ENCODE measurements around the gene FAM3B.

Gene FAM3B

DNA sequence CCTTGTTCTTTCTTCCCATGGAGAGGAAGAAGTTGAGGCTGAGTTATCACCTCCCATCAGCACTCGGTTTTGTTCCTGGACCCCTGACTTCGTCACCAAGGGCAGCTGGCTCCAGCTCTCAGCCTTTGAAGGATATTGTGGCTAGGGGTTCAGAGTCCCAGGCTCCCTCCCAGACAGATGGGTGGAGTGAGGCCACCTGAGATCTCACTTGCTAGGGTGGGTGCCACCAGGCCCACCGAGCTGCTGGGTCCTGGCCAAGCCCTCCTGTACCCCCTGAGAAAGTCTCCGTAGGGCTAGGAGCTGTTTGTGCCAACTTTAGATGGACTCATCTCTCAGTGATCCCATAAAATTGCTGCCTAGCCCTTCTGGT, 52.1 kb downstream of the FAM3B start:
- DNase-seq (ENCODE audit: low read depth in 2 of 2), result no peak

DNA sequence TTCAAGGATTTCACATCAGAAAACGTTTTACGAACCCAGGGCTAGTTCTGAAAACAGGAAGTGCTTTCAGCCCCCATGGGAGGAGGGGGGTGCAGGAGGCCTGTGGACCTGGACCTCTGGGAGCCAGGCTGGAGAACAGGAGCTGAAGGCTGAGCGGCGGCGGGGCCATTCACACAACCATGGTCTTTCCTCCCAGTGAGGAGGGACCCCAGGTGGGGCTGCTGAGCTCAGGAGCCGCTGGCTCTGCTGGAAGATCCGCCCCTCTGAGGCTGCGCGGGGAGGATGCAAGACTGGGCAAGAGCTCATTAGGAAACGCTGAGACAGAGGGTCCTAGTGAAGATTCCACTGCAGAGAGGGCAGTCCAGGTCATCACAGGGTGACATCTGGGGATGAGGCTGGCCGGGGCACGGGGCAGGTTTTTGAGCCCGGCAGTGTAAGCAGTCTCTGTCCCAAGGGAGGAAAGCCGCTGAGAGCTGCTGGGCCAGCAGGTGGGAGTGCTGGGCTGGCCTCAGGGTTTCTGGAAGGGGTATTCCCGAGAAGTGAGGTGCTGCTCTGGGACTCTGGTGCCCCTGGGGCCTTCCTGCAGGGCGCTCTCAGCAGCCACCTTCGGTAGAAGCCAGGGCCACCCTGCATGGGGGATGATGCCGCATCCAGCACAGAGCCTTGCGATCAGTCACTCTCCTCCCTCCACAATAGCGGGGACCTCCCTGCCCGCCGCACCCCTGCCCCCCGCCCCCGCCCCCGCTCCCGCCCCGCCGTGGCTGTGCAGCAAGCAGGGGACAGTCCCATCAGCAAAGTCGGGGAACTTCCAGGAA, 52.7 kb downstream of the FAM3B start:
- no peak for DNase-seq (ENCODE audit: low read depth in 2 of 2)

DNA sequence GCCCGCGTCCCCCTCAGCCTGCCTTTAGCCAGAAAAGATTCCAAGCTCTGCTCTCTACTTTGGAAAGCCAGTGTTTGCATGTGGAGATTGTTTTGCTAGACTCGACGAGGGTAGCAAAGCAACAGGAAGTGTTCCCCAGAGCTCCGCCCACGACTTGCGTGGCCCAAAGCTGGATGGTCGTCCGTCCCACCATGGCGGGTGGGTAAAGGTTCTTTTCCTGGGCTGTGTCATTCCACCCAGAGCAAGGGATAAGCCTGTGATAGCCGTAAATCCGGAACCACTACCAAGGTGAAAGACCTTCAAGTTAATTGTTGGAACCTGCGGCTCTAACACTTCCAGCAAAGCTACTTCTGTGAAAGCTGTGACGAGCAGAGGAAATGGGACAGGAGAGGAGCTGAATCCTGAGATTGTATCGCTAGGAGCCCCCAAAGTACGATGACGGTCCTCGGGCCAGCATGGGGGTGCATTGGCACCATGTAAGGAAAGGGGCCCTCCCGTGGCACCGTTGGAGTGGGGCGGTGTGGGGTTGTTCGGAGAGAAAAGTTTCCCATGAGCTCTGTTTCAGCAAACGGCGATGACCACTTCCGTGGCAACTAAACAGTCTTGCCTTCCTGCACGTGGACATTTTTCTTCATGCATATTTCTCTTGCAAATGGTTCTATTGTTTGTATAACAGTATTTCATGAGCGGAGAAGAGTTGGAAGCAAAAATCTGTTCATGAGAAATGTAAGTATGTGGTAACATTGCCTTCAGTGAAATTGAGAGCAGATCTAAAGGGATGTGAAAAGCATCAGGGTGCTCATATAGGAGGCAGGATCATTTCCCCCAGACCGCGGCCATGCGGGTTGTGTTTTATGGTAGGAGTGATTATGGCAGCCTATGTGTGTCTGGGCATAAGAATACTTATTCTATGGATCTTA, 53.6 kb downstream of the FAM3B start:
- no peak for DNase-seq (ENCODE audit: low read depth in 2 of 2)

DNA sequence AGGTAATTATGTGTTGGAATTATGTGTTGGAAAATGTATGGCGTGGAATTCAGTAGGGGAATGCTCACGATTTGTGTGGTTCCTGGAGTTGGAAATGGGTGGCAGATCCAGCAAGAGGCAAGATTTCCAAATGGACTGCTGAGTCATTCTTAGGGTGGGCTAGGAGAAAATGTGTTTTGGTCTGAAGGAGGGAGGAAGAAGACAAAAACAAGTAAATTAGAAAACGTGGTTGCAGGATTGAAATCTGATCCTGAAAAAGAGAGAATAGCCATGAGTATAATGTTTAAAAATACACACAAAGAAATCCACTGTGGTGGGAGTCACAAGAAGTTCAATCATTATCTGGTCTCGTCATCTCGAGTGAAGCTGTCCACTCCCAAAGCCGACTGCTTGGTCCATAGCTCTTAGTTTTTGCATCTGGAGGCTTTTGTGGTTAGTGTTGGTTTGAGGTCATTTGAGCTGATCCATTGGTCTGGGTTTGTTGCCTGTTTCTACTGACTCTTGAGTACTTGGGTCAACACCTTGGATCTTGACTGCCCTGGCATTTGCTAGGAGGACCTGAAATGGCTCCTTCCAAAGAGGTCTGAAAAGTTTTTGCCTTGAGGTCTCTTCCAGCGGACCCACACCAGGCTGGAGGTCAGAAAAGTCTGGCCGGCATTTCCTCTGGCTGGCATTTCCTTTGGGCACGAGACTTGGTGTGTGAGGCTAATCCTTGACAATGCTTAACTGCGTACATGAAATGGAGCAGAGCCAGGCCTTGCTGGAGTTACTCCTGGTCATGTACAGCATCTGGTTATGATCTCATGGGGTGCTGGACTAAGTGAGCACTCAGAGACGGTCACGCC, 54.5 kb downstream of the FAM3B start:
- no peak for DNase-seq (ENCODE audit: low read depth in 2 of 2)

DNA sequence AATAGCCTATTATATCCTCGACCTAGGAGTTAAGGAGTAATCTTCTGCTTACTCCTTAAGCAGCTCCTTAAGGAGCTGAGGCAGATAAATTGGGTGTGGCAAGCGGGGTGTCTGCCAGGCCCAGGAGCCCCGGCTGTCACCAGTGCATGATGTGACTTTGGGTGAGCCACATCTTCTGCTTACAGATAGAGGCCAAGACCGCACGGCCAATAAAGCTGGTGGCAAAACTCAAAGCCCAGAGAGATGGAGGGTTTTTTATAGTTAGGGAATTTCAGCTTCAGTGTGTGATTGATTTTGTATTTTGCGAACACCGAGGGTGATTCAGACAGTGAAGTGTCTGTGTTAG, 55.1 kb downstream of the FAM3B start:
- DNase-seq (ENCODE audit: low read depth in 2 of 2), result no peak

DNA sequence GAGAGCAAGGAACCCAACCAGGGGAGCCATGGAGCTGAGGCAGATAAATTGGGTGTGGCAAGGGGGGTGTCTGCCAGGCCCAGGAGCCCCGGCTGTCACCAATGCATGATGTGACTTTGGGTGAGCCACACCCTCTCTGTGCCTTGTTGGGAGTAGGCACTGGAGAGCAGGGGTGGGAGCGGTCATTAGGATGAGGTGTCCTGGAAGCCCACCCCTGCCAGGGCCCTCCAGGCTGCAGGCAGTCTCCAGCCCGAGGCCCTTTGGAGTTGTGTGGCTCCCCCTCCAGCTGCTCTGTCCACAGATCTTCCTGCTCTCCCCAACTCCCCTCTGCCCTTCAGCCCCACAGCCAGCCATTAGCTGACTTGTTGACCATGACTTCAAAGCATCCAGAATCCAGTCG, 56.7 kb downstream of the FAM3B start:
- no peak for DNase-seq (ENCODE audit: low read depth in 2 of 2)

DNA sequence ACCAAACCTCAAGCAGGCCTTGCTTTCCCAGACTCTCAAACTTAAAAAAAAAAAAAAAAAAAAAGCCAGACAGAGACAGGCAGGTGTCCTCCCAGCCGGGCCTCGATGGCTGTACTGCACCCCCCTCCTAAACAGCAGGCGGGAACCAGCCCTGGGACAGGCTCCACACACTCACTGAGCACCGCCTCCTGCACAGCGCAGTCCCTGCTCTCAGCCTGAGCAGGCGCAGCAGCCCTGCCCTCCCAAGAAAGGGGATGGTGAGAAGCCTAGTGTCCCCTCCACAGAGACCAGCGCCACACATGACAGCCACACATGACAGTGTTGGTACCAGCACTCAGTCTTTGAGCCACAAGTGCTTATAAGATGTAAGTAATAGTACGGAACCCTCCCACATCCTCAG, 57.2 kb downstream of the FAM3B start:
- DNase-seq (ENCODE audit: low read depth in 2 of 2), result no peak

DNA sequence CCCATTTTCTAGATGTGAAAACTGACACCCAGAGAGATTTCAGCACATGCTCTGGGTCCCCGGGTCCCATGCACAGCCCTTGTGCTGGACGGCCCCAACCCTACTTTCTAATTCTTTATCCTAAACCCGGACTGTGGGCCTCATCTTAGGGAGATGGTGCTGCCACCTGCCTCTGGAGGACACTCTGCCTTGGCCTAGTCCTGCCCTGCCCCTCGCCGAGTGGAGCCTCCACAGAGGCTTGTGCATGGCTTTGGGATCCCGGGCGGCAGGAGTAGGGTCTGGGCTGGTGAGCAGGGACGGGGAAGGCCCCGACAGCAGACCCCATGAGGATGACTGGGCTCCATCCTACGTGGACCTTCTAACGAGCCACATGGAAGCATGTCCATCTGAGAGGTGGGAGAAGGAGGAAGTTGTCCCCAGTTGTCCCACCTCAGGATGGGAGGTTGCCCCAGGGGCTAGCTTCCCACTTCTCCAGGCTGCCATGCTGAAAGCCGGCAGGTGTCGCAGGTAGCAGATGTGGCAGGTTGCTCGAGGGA, 57.6 kb downstream of the FAM3B start:
- no peak for DNase-seq (ENCODE audit: low read depth in 2 of 2)

DNA sequence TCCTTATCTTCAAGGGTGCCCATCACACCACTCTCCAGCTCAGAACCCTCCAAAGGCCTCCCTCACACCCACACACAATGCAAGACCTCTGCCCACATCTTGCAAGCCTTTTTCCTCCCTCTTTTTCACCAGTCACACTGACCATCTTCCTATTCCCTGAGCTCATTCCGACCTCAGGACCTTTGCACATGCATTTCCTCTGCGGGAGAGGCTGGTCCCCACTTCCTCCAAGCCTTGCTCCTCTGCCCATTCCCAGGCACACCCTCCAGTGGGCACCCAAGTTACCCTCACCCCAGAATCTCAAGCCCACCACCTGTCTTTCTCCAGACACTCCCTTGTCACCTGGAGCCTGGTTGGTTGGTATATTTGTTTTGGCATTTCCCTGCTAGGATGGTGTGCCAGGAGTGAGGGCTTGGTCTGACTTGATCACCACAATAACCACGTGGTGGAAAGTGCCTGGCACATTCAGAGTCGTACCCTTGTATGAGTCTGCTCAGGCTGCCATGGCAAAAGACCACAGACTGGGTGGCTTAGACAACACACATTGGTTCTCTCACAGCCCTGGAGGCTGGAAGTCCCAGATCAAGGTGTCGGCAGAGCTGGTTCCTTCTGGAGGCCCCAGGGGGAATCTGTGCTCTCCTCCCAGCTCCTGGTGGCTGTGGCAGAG, 58.4 kb downstream of the FAM3B start:
- DNase-seq (ENCODE audit: low read depth in 2 of 2), result no peak

DNA sequence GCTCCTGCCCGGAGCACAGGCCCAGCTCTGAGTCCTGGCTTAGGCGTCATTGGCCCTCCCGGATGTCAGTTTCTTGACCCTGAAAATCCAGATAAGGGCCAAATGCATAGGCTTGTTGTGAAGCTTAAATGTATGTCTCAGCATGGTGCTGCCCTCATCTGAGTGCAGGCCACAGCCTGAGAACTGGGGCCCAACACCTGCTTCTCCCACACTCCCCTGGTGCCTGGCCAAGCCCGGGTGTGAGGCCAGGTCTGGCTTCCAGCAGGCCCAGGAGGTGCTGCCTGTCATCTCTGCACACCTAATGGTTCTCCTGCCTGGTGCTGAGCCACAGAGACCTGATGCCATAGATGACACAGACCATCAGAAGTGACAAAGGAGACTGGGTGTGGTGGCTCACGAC, 59.3 kb downstream of the FAM3B start:
- DNase-seq (ENCODE audit: low read depth in 2 of 2), result no peak

DNA sequence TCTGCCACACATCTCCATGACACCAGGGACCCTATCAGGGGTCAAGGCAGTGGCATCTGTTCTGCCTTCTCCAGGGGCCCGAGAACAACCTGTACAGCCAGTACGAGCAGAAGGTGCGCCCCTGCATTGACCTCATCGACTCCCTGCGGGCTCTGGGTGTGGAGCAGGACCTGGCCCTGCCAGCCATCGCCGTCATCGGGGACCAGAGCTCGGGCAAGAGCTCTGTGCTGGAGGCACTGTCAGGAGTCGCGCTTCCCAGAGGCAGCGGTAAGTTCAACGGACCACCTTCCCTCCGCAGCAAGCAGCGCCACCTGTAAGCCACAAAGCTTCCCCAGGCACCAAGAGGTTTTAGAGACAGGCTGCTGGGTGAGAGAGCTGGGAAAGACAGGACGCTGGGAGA, 61.1 kb downstream of the FAM3B start:
- DNase-seq (ENCODE audit: low read depth in 2 of 2), result no peak

DNA sequence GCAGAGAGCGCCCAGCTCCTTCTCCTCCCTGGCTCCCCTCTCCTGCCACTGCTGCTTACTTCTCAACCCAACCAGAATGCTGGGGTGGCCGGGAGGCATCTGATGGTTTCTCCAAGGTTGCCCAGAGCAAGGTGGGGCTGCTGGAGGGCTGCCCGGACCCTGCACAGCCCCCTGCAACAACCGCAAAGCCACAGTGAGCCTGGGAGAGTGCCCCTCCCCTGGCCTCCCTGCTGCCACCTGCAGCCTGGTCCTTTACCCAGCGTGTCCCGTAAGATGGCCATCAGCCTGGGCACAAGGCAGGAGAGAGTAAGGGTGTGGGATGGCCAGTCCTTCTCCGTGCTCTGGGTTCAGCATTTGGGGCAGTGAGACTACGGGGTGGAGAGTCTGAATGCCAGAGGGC, 62.2 kb downstream of the FAM3B start:
- no peak for DNase-seq (ENCODE audit: low read depth in 2 of 2)

DNA sequence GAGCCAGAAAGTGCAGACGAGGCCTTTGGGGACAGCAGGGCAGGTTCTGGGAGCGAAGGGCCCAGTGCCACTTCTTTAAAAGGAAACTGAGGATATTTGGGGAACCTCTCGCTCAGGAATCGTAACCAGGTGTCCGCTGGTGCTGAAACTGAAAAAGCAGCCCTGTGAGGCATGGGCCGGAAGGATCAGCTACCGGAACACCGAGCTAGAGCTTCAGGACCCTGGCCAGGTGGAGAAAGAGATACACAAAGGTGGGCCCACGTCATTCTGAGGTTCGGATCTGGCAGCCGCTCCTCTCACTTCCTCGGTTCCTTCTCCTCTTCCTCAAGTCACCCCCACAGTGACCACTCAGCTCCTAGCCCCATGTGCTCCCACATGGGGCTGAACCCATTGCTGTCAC, 63.3 kb downstream of the FAM3B start:
- DNase-seq (ENCODE audit: low read depth in 2 of 2), result no peak

DNA sequence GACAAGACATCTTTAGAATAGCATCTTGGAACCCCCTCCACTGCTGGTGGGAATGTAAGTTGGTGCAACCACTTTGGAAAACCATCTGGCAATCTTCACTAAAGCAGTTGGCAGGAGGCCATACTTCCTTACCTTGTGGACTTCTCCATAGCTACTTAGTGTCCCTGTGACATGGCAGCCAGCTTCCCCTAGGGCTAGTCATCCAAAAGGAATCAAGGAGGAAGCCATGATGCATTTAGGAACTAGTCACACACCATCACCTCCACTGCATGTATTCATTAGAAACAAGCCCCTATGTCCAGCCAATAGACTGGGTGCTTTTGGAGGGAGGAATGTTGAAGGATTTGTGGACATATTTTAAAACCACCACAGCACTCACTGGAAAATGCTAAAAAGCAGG, 65.1 kb downstream of the FAM3B start:
- no peak for DNase-seq (ENCODE audit: low read depth in 2 of 2)

DNA sequence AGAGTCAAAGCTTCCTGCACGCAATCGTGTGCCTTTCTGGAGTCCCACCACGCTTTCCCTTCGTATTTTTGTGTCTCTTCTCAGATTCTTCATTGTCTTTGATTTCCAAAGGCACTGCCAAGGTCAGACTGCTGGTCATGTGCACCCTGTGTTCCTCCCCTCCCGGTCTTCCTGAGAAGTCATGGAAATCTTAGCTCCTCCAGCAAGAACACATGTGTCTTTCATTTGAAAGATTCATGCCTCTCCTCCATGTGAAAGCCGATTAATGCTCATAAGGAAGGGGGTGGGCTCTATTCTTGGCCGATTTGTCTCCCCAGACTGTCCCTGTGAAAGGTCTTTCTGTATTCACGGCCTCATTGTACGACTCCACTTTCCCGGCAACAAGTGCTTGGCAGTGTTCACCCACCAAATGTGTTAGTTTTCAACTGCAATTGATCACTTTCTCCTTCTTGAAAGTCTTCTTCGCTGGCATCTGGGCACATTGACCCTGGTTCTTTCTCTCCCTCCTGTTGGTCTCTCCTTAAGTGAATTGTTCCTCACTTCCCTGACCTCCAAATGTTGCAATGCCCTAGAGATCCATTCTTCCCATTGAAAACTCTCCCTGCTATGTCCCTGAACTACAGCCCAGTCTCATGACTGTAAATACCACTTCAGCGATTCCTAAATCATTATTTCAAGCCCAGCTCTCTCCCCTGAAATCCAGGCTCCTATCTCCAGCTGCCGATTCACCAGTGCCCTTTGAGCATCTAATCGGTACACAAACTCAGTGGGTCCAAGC, 70.6 kb downstream of the FAM3B start:
- no peak for DNase-seq (ENCODE audit: low read depth in 2 of 2)

DNA sequence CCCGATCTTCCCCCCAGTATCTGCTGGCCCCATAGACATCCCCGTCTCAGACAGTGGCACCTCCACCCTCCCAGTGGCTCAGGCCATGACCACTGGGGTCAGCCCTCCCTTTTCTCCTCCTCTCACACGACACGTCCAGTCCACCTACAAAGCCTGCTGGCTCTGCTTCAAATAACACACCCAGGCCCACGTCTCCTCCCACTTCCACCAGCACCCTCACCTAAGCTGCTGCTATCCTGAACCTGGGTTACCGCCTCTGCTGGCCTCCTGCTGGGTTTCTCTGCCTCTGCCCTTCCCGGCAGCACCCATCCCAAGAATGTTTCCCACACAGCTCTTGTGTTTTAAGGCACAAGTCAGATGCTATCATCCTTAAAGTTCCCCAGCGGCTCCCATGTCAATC, 71.2 kb downstream of the FAM3B start:
- no peak for DNase-seq (ENCODE audit: low read depth in 2 of 2)

DNA sequence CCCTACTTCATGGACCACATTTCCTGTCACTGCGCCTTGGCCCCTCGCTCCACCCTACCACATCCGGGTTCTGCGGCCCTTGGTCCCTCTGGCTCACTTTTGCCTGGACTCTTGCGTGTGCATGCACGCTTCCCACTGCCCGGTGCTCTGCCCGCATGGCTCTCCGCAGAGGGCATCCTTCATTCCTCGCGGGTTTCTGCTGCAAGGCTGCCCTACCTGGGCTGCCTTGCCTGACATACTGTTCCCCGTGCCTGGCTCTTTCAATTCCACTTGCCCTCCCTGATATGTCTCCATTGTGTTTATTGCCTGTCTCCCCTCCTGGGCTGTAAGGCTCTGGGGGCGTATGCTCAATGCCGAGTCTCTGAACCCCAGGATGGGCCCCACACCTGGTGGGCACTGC, 71.7 kb downstream of the FAM3B start:
- no peak for DNase-seq (ENCODE audit: low read depth in 2 of 2)

DNA sequence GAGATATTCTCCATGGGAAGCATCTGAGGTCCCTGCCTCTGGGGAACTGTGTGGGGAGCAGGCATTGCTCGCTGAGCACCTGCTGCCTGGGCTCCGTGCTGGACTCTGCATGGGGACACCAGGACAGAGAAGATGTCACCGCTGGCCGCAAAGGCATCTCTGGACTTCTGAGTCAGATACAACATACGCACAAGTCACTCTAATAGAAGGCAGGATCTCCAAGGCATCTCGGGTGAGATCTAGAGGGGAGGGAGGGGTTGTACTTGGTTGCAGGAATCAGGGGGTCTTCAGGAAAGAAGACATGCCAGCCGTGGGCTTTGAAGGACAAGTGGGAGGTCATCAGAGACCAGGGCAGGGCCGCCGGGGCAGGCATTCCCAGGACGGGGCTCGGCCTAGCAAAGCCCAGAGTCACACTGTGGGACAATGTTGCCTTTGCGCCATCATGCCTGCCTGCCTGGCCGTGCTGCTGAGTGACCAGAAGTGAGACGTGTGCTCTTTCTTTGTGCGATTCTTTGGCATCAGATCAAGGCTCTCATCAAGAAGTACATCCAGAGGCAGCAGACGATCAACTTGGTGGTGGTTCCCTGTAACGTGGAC, 73.5 kb downstream of the FAM3B start:
- DNase-seq (ENCODE audit: low read depth in 2 of 2), result no peak

DNA sequence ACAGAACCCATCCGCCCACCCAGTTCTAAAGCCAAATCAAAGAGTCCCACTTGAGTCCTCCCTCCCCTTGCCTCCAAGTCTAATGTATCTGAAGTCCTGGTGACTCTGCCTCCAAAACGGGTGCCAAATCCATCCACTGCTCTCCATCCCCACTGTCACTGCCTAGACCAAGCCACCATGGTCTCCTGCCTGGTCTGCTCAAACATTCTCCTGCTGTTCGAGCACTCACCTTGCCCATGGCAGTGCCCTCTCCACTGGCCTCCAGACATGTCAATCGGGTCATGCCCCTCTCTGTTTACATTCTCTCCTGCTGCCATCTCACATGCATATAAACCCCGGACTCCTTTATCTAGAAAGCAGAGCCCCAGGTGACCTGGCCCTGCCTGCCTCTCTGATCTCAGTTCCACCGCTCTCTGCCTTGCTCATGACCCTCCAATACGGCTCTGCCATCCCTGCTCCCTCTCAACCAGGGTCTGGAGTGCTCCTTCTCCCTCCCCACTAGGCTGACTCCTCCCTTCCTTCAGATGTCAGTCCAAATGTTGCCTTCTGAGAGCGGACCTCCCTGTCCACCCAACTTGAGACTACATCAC, 77.4 kb downstream of the FAM3B start:
- no peak for DNase-seq (ENCODE audit: low read depth in 2 of 2)

DNA sequence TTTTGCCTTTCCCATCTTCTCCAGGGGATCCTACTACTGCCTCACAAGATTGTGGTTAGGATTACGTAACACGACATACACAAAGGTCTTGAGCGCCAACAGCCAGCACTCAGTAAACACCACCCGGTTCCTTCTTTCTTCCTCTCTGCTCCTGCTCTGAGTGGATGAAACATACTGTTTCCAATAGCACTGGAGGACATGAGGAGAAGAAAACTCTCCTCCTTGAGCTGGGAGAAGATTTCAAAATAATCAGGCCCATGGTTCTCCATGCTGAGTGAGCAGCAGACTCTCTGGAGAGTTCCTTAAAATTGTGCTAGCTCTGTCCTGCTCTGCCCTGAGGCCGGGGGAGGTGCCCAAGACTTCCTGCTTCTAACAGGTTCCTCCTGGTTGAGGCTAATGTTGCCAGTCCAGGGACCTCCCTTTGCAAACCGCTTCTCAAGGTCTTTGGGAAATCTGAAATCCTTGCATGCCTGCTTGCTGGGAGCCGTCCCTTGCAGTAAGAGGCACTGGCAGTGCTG, 80.0 kb downstream of the FAM3B start:
- DNase-seq (ENCODE audit: low read depth in 2 of 2), result no peak
